Cardiac muscle cell (in vitro differentiated cells and primary cell): ENCODE data around the gene SAP30BP. TPM values are rescaled to one million over a fixed set of nuclear protein-coding genes. Genes with fewer than 3 reads are reported as not detected.

Experiments
- DNase-seq, 2 donors: peaks; one replicate each; pipeline versions ENCODE4 v3.0.0 to v3.0.0-alpha.2; 2010 to 2017; ENCODE audit warnings: low read depth in 1 of 2, low spot score in 1 of 2
- H3K27ac ChIP-seq: fragments of 200-600 bp; sonication (generic); 2 replicates; pipeline ENCODE4 v1.5.1; 2016
- H3K27me3 ChIP-seq: fragments of 200-600 bp; sonication (generic); 2 replicates; pipeline ENCODE4 v1.6.0; 2016; ENCODE audit warnings: control low read depth
- H3K36me3 ChIP-seq: fragments of 200-600 bp; sonication (generic); 2 replicates; pipeline ENCODE4 v1.5.1; 2016; ENCODE audit warnings: control low read depth
- H3K4me1 ChIP-seq: fragments of 200-600 bp; sonication (generic); 2 replicates; pipeline ENCODE4 v1.8.1; 2017; ENCODE audit warnings: low read depth, mild to moderate bottlenecking, mixed run types
- H3K4me3 ChIP-seq: fragments of 200-600 bp; sonication (generic); 2 replicates; pipeline ENCODE4 v1.5.1; 2016; ENCODE audit warnings: mild to moderate bottlenecking
- H3K9me3 ChIP-seq: fragments of 200-600 bp; sonication (generic); 2 replicates; pipeline ENCODE4 v1.5.1; 2017; ENCODE audit warnings: low read depth, mild to moderate bottlenecking, control low read depth
- CTCF ChIP-seq: IDR thresholded peaks from 2 replicates; pipeline ENCODE4 v1.5.1; 2012; ENCODE audit warnings: low read depth, mild to moderate bottlenecking, low read length
- polyA plus RNA-seq: library from polyadenylated mRNA; unstranded; fragments of >200 nt; fragmentation: Nextera tagmentation; extraction: Ambion mirVana; gene quantifications from 2 replicates; pipeline ENCODE4 v1.2.1, GENCODE V29; 2016
- total RNA-seq: library from RNA; depleted of rRNA; stranded (reverse); fragments of >200 nt; gene quantifications from 2 replicates; pipeline ENCODE4 v1.2.3, GENCODE V29; 2016

SAP30BP gene
- total and polyA plus RNA-seq, 2 experiments from 2014 or later, result 50.8 to 106 TPM

GRCh38 chr17:75695141-75695829 is 28.1 kb downstream of the SAP30BP start:
- no peaks in the 10 kb centered on the region for H3K36me3 ChIP-seq
- TF ChIP-seq CTCF, result no peak
- peaks cover 10% of the 10 kb centered on the region for H3K4me1 ChIP-seq

GRCh38 chr17:75695830-75696271 is 28.7 kb downstream of the SAP30BP start:
- Histone ChIP-seq H3K27ac (no peak overlapping the region), H3K4me3 (no peak overlapping the region), H3K27me3 (no peaks in the 10 kb centered on the region), H3K4me1 (peaks cover 10% of the 10 kb centered on the region), H3K36me3 (peaks cover 3% of the 10 kb centered on the region), H3K9me3 (no peaks in the 10 kb centered on the region)
- TF ChIP-seq CTCF, result no peak
- no peak for DNase-seq

More at GRCh38 chr17:75695141-75695829, 28.1 kb downstream of the SAP30BP start:
- no peak for DNase-seq
- Histone ChIP-seq H3K9me3 (no peaks in the 10 kb centered on the region), H3K27me3 (no peaks in the 10 kb centered on the region), H3K4me3 (no peak overlapping the region), H3K27ac (no peak overlapping the region)

- H3K4me3 ChIP-seq, result no peak overlapping the region
- H3K9me3 ChIP-seq, result no peaks in the 10 kb centered on the region
- H3K27ac ChIP-seq, result no peak overlapping the region
- no peaks in the 10 kb centered on the region for H3K27me3 ChIP-seq
- peaks cover 10% of the 10 kb centered on the region for H3K4me1 ChIP-seq
- no peak for DNase-seq
- TF ChIP-seq CTCF, result no peak
- peaks cover 18% of the 10 kb centered on the region for H3K36me3 ChIP-seq
These were observed 30.6 kb downstream of the SAP30BP start for GRCh38 chr17:75697651-75698291.

GRCh38 chr17:75698659-75699058 is 31.5 kb downstream of the SAP30BP start:
- Histone ChIP-seq H3K4me3 (no peak overlapping the region), H3K27ac (peak overlapping the region; percentile 33), H3K4me1 (peaks cover 5% of the 10 kb centered on the region), H3K27me3 (no peaks in the 10 kb centered on the region), H3K36me3 (peaks cover 22% of the 10 kb centered on the region), H3K9me3 (no peaks in the 10 kb centered on the region)
- TF ChIP-seq CTCF, result no peak
- no peak for DNase-seq

GRCh38 chr17:75701288-75701687 is 34.1 kb downstream of the SAP30BP start:
- no peak overlapping the region for H3K4me3 ChIP-seq
- DNase-seq, result no peak
- H3K27me3 ChIP-seq, result no peaks in the 10 kb centered on the region
- peaks cover 5% of the 10 kb centered on the region for H3K4me1 ChIP-seq
- H3K36me3 ChIP-seq, result peaks cover 29% of the 10 kb centered on the region
- no peak overlapping the region for H3K27ac ChIP-seq
- TF ChIP-seq CTCF, result no peak
- H3K9me3 ChIP-seq, result no peaks in the 10 kb centered on the region
